GM12801 (cell line): ENCODE measurements around the gene CNTNAP2.

Source experiments
- CTCF ChIP-seq: IDR thresholded peaks from one replicate; pipeline ENCODE4 v1.5.1; 2011; ENCODE audit warnings: control low read depth; ENCODE audit not compliant: insufficient read length; ENCODE audit errors: extremely low read depth

The CNTNAP2 gene

DNA sequence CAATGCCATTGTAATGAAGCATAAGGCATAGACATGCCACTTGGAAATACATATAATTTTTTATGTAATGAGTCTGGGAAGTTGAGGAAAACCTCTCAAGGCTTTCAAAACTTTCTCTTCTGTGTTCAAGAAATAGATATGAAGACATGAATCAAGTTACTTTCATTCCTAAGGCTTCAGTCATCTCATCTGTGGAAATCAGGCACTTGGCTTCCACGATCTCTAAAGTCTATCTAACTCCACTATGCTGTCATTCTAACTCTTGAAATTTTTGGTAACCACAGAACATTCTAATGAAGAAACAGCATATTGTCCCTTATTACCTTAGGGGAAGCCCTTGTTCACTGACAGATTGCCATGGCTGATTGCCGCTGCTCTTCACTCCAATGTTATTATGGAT is 242.6 kb downstream of the CNTNAP2 start:
- TF ChIP-seq CTCF = no peak

DNA sequence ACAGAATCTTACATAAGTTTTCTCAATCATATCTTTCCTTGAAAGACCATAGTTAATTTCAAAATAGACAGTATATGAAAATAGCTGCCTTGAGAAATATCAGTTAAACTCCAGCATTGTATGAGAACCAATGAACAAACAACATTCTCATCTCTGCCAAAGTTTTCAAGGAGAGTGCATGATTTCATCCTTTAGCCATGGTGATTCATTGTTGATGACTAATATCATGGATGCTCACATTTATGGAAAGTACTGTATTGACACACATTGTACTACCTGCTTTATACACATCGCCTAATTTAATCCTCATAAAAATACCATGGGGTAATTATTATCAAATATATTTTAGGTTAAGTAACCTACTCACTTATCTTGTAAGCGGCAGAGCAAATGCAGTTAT is 250.3 kb downstream of the CNTNAP2 start:
- no peak for TF ChIP-seq CTCF

DNA sequence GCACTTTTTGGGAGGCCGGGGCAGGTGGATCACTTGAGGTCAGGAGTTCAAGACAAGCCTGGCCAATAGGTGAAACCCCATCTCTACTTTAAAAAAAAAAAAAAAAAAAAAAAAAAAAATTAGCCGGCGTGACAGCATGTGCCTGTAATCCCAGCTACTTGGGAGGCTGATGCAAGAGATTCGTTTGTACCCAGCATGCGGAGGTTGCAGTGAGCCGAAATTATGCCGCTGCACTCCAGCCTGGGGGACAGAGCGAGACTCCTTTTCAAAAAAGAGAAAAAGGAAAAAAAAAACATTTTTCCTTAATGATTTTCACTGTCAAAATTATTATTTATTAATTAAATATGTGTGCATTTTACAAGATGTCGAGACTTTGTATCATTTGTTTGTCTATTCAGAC is 253.6 kb downstream of the CNTNAP2 start:
- no peak for TF ChIP-seq CTCF

GRCh38 chr7:146375170-146375569 is 258.6 kb downstream of the CNTNAP2 start:
- TF ChIP-seq CTCF = no peak

- TF ChIP-seq CTCF = no peak
These were observed 261.6 kb downstream of the CNTNAP2 start for GRCh38 chr7:146378196-146378595.

GRCh38 chr7:146387140-146387539 is 270.5 kb downstream of the CNTNAP2 start:
- TF ChIP-seq CTCF = no peak

- no peak for TF ChIP-seq CTCF
These were observed 272.3 kb downstream of the CNTNAP2 start for GRCh38 chr7:146388928-146389327.

DNA sequence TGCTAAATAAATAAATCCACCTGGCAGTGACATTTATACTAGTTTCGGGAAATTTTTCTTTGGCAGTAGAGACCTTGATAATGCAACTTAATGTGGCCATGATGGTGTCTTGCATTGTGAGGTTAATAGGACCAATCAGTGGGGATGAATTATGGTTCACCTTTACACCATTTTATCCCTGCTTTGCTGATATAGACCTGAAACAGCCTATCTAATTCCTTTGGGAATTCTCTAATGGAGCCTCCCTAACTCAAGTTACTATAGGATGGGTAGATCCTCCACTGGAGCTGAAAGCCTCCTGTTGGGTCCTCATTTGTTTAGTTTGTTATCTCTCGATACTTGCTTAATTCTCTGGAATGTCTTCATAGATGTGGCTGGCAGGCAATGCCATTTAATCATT is 276.7 kb downstream of the CNTNAP2 start:
- TF ChIP-seq CTCF = no peak
